H1 (cell line): ENCODE results near the gene SLC12A5. TPM values are rescaled to one million over a fixed set of nuclear protein-coding genes. Genes with fewer than 3 reads are reported as not detected.

Source experiments
- CTCF ChIA-PET: fragments of 300-600 bp; sonication (Branson Sonifier 250); formaldehyde crosslinking; loops from one replicate; lab custom pipeline; 2021; ENCODE audit not compliant: partially characterized antibody; lab: Charles Lee
- POLR2A ChIA-PET: fragments of 300-600 bp; sonication (Branson Sonifier 250); formaldehyde crosslinking; loops from one replicate; lab custom pipeline; 2021; ENCODE audit warnings: inconsistent platforms; ENCODE audit not compliant: partially characterized antibody; lab: Charles Lee
- DNase-seq, 2 experiments: peaks; one replicate each; pipeline versions ENCODE4 v3.0.0 to v3.0.0-alpha.2; 2010 to 2022; ENCODE audit warnings: low spot score in 2 of 2, low read depth in 1 of 2, mixed read lengths in 1 of 2
- FAIRE-seq: peaks from 2 replicates; lab custom pipeline; 2011; peaks lifted over from hg19 to GRCh38; lab: Jason Lieb, UNC
- H2AFZ ChIP-seq: 2 replicates; pipeline ENCODE4 v1.8.1; 2012; ENCODE audit warnings: low read length, inconsistent platforms
- H2AK5ac ChIP-seq: 2 replicates; pipeline ENCODE4 v1.6.1; 2013; ENCODE audit warnings: low read depth, low read length
- H2BK120ac ChIP-seq: replicated peaks from 2 replicates; pipeline ENCODE3; 2013; ENCODE audit warnings: low read depth, low read length, inconsistent platforms
- H2BK12ac ChIP-seq: 2 replicates; pipeline ENCODE4 v1.6.1; 2013; ENCODE audit warnings: low read depth, low read length
- H2BK15ac ChIP-seq: 2 replicates; pipeline ENCODE4 v1.6.1; 2013; ENCODE audit warnings: low read length
- H2BK20ac ChIP-seq: 2 replicates; pipeline ENCODE4 v1.6.1; 2013; ENCODE audit warnings: low read length
- H2BK5ac ChIP-seq: 2 replicates; pipeline ENCODE4 v1.6.1; 2013; ENCODE audit warnings: low read depth, low read length
- H3K14ac ChIP-seq: 2 replicates; pipeline ENCODE4 v1.6.1; 2013; ENCODE audit warnings: inconsistent platforms; ENCODE audit not compliant: insufficient read length
- H3K18ac ChIP-seq: 2 replicates; pipeline ENCODE4 v1.6.1; 2013; ENCODE audit warnings: low read length; ENCODE audit errors: extremely low read depth
- H3K23ac ChIP-seq: 2 replicates; pipeline ENCODE4 v1.6.1; 2013; ENCODE audit warnings: inconsistent platforms; ENCODE audit not compliant: insufficient read length
- H3K23me2 ChIP-seq: 2 replicates; pipeline ENCODE4 v1.6.1; 2013; ENCODE audit warnings: low read depth, low read length
- H3K27ac ChIP-seq: 2 replicates; pipeline ENCODE4 v1.6.1; 2011; ENCODE audit warnings: low read depth, low read length, inconsistent platforms
- H3K27me3 ChIP-seq, 4 experiments: replicated peaks in 1 of 4; 1 replicate in 1 of 4; 2 replicates in 3 of 4; pipeline versions ENCODE4 v1.6.1 to v1.8.1; 2011 to 2013; ENCODE audit warnings: low read length in 3 of 4, mild to moderate bottlenecking in 3 of 4, inconsistent platforms in 2 of 4, mixed read lengths in 2 of 4, moderate library complexity in 1 of 4; ENCODE audit not compliant: control insufficient read depth in 3 of 4, insufficient read depth in 3 of 4; ENCODE audit errors: extremely low read depth in 1 of 4
- H3K36me3 ChIP-seq, 4 experiments: 2 replicates each; pipeline versions ENCODE4 v1.6.1 to v1.8.1; 2011 to 2013; ENCODE audit warnings: mild to moderate bottlenecking in 4 of 4, low read length in 3 of 4, moderate library complexity in 2 of 4, control low read depth in 1 of 4, inconsistent platforms in 1 of 4; ENCODE audit not compliant: insufficient read depth in 4 of 4, control insufficient read depth in 2 of 4
- H3K4ac ChIP-seq: replicated peaks from 2 replicates; pipeline ENCODE3; 2013; ENCODE audit warnings: low read length, low read depth, mixed read lengths, inconsistent platforms; ENCODE audit not compliant: insufficient read length
- H3K4me1 ChIP-seq, 4 experiments: replicated peaks in 1 of 4; 1 replicate in 1 of 4; 2 replicates in 3 of 4; pipeline versions ENCODE4 v1.6.1 to v1.8.1; 2011 to 2013; ENCODE audit warnings: low read length in 3 of 4, inconsistent platforms in 2 of 4, mixed read lengths in 1 of 4; ENCODE audit not compliant: insufficient read depth in 4 of 4, control insufficient read depth in 3 of 4
- H3K4me2 ChIP-seq, 2 experiments: 2 replicates each; pipeline versions ENCODE4 v1.6.1 to v1.8.1; 2011 to 2013; ENCODE audit warnings: low read depth in 2 of 2, low read length in 2 of 2, control low read depth in 1 of 2, inconsistent platforms in 1 of 2, mild to moderate bottlenecking in 1 of 2; ENCODE audit not compliant: insufficient read depth in 1 of 2
- H3K4me3 ChIP-seq, 4 experiments: fragments of 200-600, 300-600 bp in 1 of 4; sonication (generic), shearing (Covaris generic), sonication (Bioruptor Twin) in 1 of 4; 2 replicates each; pipeline versions ENCODE4 v1.5.1 to v1.8.1; 2011 to 2016; ENCODE audit warnings: low read length in 4 of 4, low read depth in 3 of 4, control low read depth in 2 of 4, inconsistent platforms in 2 of 4, mild to moderate bottlenecking in 2 of 4, mixed read lengths in 1 of 4, moderate library complexity in 1 of 4; ENCODE audit not compliant: insufficient read depth in 2 of 4; ENCODE audit errors: extremely low read depth in 1 of 4
- H3K56ac ChIP-seq: replicated peaks from 2 replicates; pipeline ENCODE3; 2013; ENCODE audit warnings: low read depth, mild to moderate bottlenecking, mixed read lengths, low read length, inconsistent platforms; ENCODE audit not compliant: insufficient read length
- H3K79me1 ChIP-seq: 2 replicates; pipeline ENCODE4 v1.6.1; 2013; ENCODE audit warnings: low read depth, low read length, control low read depth
- H3K79me2 ChIP-seq, 2 experiments: 2 replicates each; pipeline versions ENCODE4 v1.6.1 to v1.8.1; 2012 to 2013; ENCODE audit warnings: low read length in 2 of 2, mild to moderate bottlenecking in 2 of 2, inconsistent platforms in 1 of 2; ENCODE audit not compliant: insufficient read depth in 2 of 2, control insufficient read depth in 1 of 2
- H3K9ac ChIP-seq, 4 experiments: replicated peaks in 1 of 4; 1 replicate in 1 of 4; 2 replicates in 3 of 4; pipeline versions ENCODE4 v1.6.1 to v1.8.1; 2011 to 2013; ENCODE audit warnings: low read depth in 3 of 4, low read length in 3 of 4, control low read depth in 2 of 4, mild to moderate bottlenecking in 2 of 4, moderate library complexity in 2 of 4, inconsistent platforms in 1 of 4; ENCODE audit errors: extremely low read depth in 1 of 4
- H3K9me3 ChIP-seq, 2 experiments: 2 replicates each; pipeline versions ENCODE4 v1.6.1 to v1.8.1; 2012 to 2013; ENCODE audit warnings: mild to moderate bottlenecking in 2 of 2, moderate library complexity in 2 of 2, control low read depth in 1 of 2, inconsistent platforms in 1 of 2, low read depth in 1 of 2, low read length in 1 of 2, mixed read lengths in 1 of 2; ENCODE audit not compliant: insufficient read depth in 2 of 2
- H4K20me1 ChIP-seq, 2 experiments: replicated peaks in 1 of 2; 2 replicates each; pipeline versions ENCODE3 to v1.8.1; 2011 to 2013; ENCODE audit warnings: inconsistent platforms in 2 of 2, low read length in 2 of 2, mild to moderate bottlenecking in 1 of 2; ENCODE audit not compliant: insufficient read depth in 2 of 2, control insufficient read depth in 1 of 2
- H4K5ac ChIP-seq: 2 replicates; pipeline ENCODE4 v1.6.1; 2013; ENCODE audit warnings: low read length, low read depth, mixed read lengths, inconsistent platforms; ENCODE audit not compliant: insufficient read length
- H4K8ac ChIP-seq: 2 replicates; pipeline ENCODE4 v1.8.0; 2013; ENCODE audit warnings: mild to moderate bottlenecking, moderate library complexity, low read length, inconsistent platforms; ENCODE audit not compliant: insufficient read depth; ENCODE audit errors: extremely low read depth
- H4K91ac ChIP-seq: replicated peaks from 2 replicates; pipeline ENCODE3; 2013; ENCODE audit warnings: low read length, mixed read lengths, inconsistent platforms; ENCODE audit not compliant: insufficient read length
- RAD21 ChIP-seq, 2 experiments: IDR thresholded peaks in 1 of 2; conservative IDR thresholded peaks in 1 of 2; 2 replicates each; pipeline ENCODE4 v1.6.1; 2011; ENCODE audit warnings: low read depth in 2 of 2, low read length in 2 of 2, improper control_type of control experiment in 1 of 2, inconsistent platforms in 1 of 2, mild to moderate bottlenecking in 1 of 2, moderate library complexity in 1 of 2
- SP2 ChIP-seq: IDR thresholded peaks from 2 replicates; pipeline ENCODE4 v1.6.1; 2012; ENCODE audit warnings: mild to moderate bottlenecking, low read length, inconsistent platforms
- WGBS, 2 experiments: shearing (Covaris generic) in 1 of 2; methylation state at CpG; one replicate each; pipeline versions ENCODE4 v1.1.6 to v1.1.7; 2013 to 2015; ENCODE audit warnings: low lambda C conversion rate in 2 of 2, mixed read lengths in 2 of 2, inconsistent platforms in 1 of 2, low coverage in 1 of 2, missing lambda C conversion rate in 1 of 2; ENCODE audit not compliant: insufficient replicate concordance in 2 of 2, insufficient coverage in 1 of 2, insufficient read length in 1 of 2; ENCODE audit errors: extremely low coverage in 1 of 2, missing lambda C conversion rate in 1 of 2; 5-methylcytosine and 5-hydroxymethylcytosine counted together
- polyA plus RNA-seq, 7 experiments: library from polyadenylated mRNA; depleted of rRNA in 3 of 7; stranded (reverse) in 5 of 7; unstranded in 2 of 7; fragments of >200 nt in 5 of 7; fragments of 200-250 nt in 2 of 7; gene quantifications; 1 replicate in 5 of 7; 2 replicates in 1 of 7; 4 replicates in 1 of 7; pipeline versions ENCODE4 v1.2.1 to v1.2.3, GENCODE V29; 2011 to 2013; ENCODE audit warnings: missing spikeins in 2 of 7, mixed read lengths in 2 of 7
- total RNA-seq: library from RNA; stranded (reverse); fragmentation: NEBNext Ultra II Directional; extraction: Animal tissue kit (Norgen Biotek cat#: 25700); gene quantifications from 2 replicates; pipeline ENCODE4 v1.2.1, GENCODE V29; 2021
- TF ChIP-seq, protein P1 (sequence below), 3 experiments: IDR thresholded peaks; 1 replicate in 2 of 3; 2 replicates in 1 of 3; pipeline versions ENCODE4 v1.5.1 to v1.6.1; 2011; ENCODE audit warnings: low read length in 3 of 3, mild to moderate bottlenecking in 3 of 3, inconsistent platforms in 2 of 3, low read depth in 1 of 3, moderate library complexity in 1 of 3; ENCODE audit not compliant: insufficient read depth in 1 of 3; ENCODE audit errors: control extremely low read depth in 1 of 3

SLC12A5 gene
- total and polyA plus RNA-seq, 2 of the 8 experiments (the other 6 are each of a cell fraction or from before 2014, with no cell fraction given): 1.9 to 7.3 TPM

DNA sequence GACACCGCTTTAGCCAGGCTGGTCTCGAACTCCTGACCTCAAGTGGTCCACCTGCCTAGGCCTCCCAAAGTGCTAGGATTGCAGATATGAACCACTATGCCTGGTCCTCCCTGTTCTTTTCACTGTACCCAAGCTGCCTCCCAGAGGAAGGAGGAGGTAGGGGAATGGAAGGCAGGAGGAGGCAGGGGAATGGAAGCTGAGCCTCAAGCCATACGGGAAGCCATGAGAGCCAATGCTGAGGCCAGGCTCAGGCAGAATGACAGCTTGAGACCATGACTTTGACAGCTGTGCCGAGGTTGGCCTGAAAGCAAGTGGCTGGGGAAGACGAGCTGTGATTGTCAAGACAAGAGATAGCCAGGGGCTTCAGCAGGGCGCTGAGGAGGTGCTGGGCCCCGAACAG, 43.4 kb upstream of the SLC12A5 start:
- no peaks in the 10 kb centered on the region for H3K36me3 ChIP-seq
- no peaks in the 10 kb centered on the region; the same call in 1 of the 2 replicates for H3K23me2 ChIP-seq
- H3K18ac ChIP-seq: no peak overlapping the region
- H2BK120ac ChIP-seq: no peak overlapping the region
- H3K27ac ChIP-seq: no peak overlapping the region
- WGBS, 2 experiments: 77% methylated on average over 7 of the region's 7 CpGs; no CpG with 5 or more reads in 1 of the 2 experiments
- H3K79me1 ChIP-seq: no peaks in the 10 kb centered on the region
- no peaks in the 10 kb centered on the region for H3K79me2 ChIP-seq
- H3K4me2 ChIP-seq: no peak overlapping the region
- H3K4me3 ChIP-seq: no peak overlapping the region
- no peak overlapping the region for H3K14ac ChIP-seq
- no peak overlapping the region for H4K91ac ChIP-seq
- H2BK5ac ChIP-seq: no peak overlapping the region
- DNase-seq (no peak), FAIRE-seq (no peak)
- no peaks in the 10 kb centered on the region for H3K9me3 ChIP-seq
- H2BK20ac ChIP-seq: no peak overlapping the region
- peaks cover 0 to 8% (median 6%) of the 10 kb centered on the region in 4 experiments; a peak in 5 of 7 replicates for H3K4me1 ChIP-seq
- 0 out of 2 replicates have a peak overlapping the region, but pooled peaks have one; percentile 33 for H2BK15ac ChIP-seq
- no peaks in the 10 kb centered on the region for H3K27me3 ChIP-seq
- 0 out of 2 replicates have a peak overlapping the region, but pooled peaks have one; percentile 1 for H2BK12ac ChIP-seq
- H3K56ac ChIP-seq: no peak overlapping the region
- no peaks in the 10 kb centered on the region for H4K20me1 ChIP-seq
- ChIA-PET POLR2A (interaction anchor here (1.0 to 1.5 kb wide), 4 partner anchors 13 to 72 kb away, joined by 3 to 8 read pairs (median 4); partner anchors contain the start of genes PCIF1 and ZNF335), CTCF (interaction anchor here (0.6 to 12.8 kb wide), 11 partner anchors 9 to 81 kb away, joined by 3 to 156 read pairs (median 12); partner anchors contain the start of gene MMP9)
- H4K5ac ChIP-seq: no peak overlapping the region
- no peak overlapping the region for H2AFZ ChIP-seq
- H3K4ac ChIP-seq: no peak overlapping the region
- no peak overlapping the region for H4K8ac ChIP-seq
- H2AK5ac ChIP-seq: no peak overlapping the region
- TF ChIP-seq RAD21 (IDR thresholded peaks at IDR 0.05 in 1 of 2, conservative IDR thresholded peaks at IDR 0.05 in 1 of 2; ENCODE audit: low read depth in 2 of 2, low read length in 2 of 2) (peak; percentile 20 to 27; a peak in 1 of 4 replicates), SP2 (no peak)
- TF ChIP-seq, protein P1, sequence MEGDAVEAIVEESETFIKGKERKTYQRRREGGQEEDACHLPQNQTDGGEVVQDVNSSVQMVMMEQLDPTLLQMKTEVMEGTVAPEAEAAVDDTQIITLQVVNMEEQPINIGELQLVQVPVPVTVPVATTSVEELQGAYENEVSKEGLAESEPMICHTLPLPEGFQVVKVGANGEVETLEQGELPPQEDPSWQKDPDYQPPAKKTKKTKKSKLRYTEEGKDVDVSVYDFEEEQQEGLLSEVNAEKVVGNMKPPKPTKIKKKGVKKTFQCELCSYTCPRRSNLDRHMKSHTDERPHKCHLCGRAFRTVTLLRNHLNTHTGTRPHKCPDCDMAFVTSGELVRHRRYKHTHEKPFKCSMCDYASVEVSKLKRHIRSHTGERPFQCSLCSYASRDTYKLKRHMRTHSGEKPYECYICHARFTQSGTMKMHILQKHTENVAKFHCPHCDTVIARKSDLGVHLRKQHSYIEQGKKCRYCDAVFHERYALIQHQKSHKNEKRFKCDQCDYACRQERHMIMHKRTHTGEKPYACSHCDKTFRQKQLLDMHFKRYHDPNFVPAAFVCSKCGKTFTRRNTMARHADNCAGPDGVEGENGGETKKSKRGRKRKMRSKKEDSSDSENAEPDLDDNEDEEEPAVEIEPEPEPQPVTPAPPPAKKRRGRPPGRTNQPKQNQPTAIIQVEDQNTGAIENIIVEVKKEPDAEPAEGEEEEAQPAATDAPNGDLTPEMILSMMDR (IDR thresholded peaks at IDR 0.05; ENCODE audit: control extremely low read depth in 1 of 3, insufficient read depth in 1 of 3, low read depth in 1 of 3, low read length in 3 of 3): peak; percentile 10 to 12 (median 11); a peak in 3 of 4 replicates
- no peak overlapping the region for H3K9ac ChIP-seq
- H3K23ac ChIP-seq: no peak overlapping the region
